ENCODE results near the gene OR5M3.

- TF ChIP-seq, protein P1, sequence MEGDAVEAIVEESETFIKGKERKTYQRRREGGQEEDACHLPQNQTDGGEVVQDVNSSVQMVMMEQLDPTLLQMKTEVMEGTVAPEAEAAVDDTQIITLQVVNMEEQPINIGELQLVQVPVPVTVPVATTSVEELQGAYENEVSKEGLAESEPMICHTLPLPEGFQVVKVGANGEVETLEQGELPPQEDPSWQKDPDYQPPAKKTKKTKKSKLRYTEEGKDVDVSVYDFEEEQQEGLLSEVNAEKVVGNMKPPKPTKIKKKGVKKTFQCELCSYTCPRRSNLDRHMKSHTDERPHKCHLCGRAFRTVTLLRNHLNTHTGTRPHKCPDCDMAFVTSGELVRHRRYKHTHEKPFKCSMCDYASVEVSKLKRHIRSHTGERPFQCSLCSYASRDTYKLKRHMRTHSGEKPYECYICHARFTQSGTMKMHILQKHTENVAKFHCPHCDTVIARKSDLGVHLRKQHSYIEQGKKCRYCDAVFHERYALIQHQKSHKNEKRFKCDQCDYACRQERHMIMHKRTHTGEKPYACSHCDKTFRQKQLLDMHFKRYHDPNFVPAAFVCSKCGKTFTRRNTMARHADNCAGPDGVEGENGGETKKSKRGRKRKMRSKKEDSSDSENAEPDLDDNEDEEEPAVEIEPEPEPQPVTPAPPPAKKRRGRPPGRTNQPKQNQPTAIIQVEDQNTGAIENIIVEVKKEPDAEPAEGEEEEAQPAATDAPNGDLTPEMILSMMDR (IDR thresholded peaks at IDR 0.05) = no peak
- no peak for TF ChIP-seq POLR2A (IDR thresholded peaks at IDR 0.05)
Observed at GRCh38 chr11:56495117-56495516, 22.0 kb upstream of the OR5M3 start.
